Testis (tissue), 2 donors: ENCODE measurements around the gene CDH20.

ENCODE experiments used
- POLR2A ChIP-seq: fragments of 450-650 bp; IDR thresholded peaks from one replicate; pipeline ENCODE4 v1.6.1; 2017; ENCODE audit warnings: antibody characterized with exemption, mild to moderate bottlenecking, moderate library complexity
- TF ChIP-seq, protein P1 (sequence below), 3 experiments: fragments of 450-650 bp in 2 of 3; fragments of 200-600 bp in 1 of 3; sonication (generic) in 1 of 3; IDR thresholded peaks; one replicate each; pipeline ENCODE4 v1.5.1; 2016 to 2019; ENCODE audit warnings: antibody characterized with exemption in 3 of 3, mild to moderate bottlenecking in 2 of 3, moderate library complexity in 1 of 3

DNA sequence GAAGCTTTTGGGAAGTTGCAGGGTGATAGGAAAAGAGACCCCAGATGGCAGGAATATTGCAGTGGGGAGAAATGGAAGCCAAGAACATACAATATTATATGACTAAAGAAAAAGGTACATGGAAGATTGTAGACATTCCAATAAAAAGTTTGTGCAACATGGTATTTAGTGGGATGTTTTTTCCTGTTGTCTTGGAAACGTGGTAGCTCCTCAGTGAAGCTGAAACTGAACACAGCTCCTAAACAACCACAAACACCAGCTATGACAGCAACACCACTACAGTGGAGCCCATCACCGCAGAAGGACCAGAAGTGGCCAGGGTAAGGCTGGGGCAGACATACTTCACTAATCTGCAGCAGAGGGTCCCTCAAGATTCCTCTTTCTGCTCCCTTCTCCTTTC lies 246.8 kb downstream of the CDH20 start:
- TF ChIP-seq, protein P1, sequence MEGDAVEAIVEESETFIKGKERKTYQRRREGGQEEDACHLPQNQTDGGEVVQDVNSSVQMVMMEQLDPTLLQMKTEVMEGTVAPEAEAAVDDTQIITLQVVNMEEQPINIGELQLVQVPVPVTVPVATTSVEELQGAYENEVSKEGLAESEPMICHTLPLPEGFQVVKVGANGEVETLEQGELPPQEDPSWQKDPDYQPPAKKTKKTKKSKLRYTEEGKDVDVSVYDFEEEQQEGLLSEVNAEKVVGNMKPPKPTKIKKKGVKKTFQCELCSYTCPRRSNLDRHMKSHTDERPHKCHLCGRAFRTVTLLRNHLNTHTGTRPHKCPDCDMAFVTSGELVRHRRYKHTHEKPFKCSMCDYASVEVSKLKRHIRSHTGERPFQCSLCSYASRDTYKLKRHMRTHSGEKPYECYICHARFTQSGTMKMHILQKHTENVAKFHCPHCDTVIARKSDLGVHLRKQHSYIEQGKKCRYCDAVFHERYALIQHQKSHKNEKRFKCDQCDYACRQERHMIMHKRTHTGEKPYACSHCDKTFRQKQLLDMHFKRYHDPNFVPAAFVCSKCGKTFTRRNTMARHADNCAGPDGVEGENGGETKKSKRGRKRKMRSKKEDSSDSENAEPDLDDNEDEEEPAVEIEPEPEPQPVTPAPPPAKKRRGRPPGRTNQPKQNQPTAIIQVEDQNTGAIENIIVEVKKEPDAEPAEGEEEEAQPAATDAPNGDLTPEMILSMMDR (IDR thresholded peaks at IDR 0.05), result no peak
- no peak for TF ChIP-seq POLR2A
